ENCODE data around the gene CTH.
"Not testable (repeated sequence)": the region's sequence is repeated elsewhere in the genome, so short reads cannot be mapped to it uniquely, and the experiment has no call there.

The CTH gene

GRCh38 chr1:70403759-70404158, 7.3 kb upstream of the CTH start:
- no peak overlapping the region for H3K4me3 ChIP-seq (ENCODE audit: low read depth, low read length)
- TF ChIP-seq MAX (IDR thresholded peaks at IDR 0.05; ENCODE audit: low read depth, low read length): no peak
- no peak for TF ChIP-seq POLR2A (IDR thresholded peaks at IDR 0.05; ENCODE audit: extremely low read depth, insufficient read length)
- no peak for TF ChIP-seq MYC (IDR thresholded peaks at IDR 0.05; ENCODE audit: low read depth, low read length)
- TF ChIP-seq CTCF (IDR thresholded peaks at IDR 0.05; ENCODE audit: low read depth, low read length): no peak
- no peak for DNase-seq (ENCODE audit: low read depth)

GRCh38 chr1:70405780-70406416, 5.2 kb upstream of the CTH start:
- DNase-seq (ENCODE audit: low read depth): no peak
- no peak overlapping the region for H3K4me3 ChIP-seq (ENCODE audit: low read depth, low read length)
- TF ChIP-seq CTCF (IDR thresholded peaks at IDR 0.05; ENCODE audit: low read depth, low read length) (no peak), MAX (IDR thresholded peaks at IDR 0.05; ENCODE audit: low read depth, low read length) (no peak), POLR2A (IDR thresholded peaks at IDR 0.05; ENCODE audit: extremely low read depth, insufficient read length) (no peak), MYC (IDR thresholded peaks at IDR 0.05; ENCODE audit: low read depth, low read length) (no peak)

GRCh38 chr1:70409136-70409535, 1.9 kb upstream of the CTH start:
- no peak for TF ChIP-seq MAX (IDR thresholded peaks at IDR 0.05; ENCODE audit: low read depth, low read length)
- TF ChIP-seq CTCF (IDR thresholded peaks at IDR 0.05; ENCODE audit: low read depth, low read length): no peak
- no peak for TF ChIP-seq MYC (IDR thresholded peaks at IDR 0.05; ENCODE audit: low read depth, low read length)
- no peak overlapping the region for H3K4me3 ChIP-seq (ENCODE audit: low read depth, low read length)
- no peak for DNase-seq (ENCODE audit: low read depth)

- no peak for DNase-seq (ENCODE audit: low read depth)
- peak overlapping the region; percentile 82 for H3K4me3 ChIP-seq (ENCODE audit: low read depth, low read length)
- TF ChIP-seq MAX (IDR thresholded peaks at IDR 0.05; ENCODE audit: low read depth, low read length): no peak
- no peak for TF ChIP-seq CTCF (IDR thresholded peaks at IDR 0.05; ENCODE audit: low read depth, low read length)
- no peak for TF ChIP-seq MYC (IDR thresholded peaks at IDR 0.05; ENCODE audit: low read depth, low read length)
- TF ChIP-seq POLR2A (IDR thresholded peaks at IDR 0.05; ENCODE audit: extremely low read depth, insufficient read length): no peak
Measured at GRCh38 chr1:70411360-70411844, 334 bp downstream of the CTH start.

GRCh38 chr1:70415882-70416281, 4.8 kb downstream of the CTH start:
- no peak for DNase-seq (ENCODE audit: low read depth)
- no peak overlapping the region for H3K4me3 ChIP-seq (ENCODE audit: low read depth, low read length)
- TF ChIP-seq MYC (IDR thresholded peaks at IDR 0.05; ENCODE audit: low read depth, low read length) (no peak), POLR2A (IDR thresholded peaks at IDR 0.05; ENCODE audit: extremely low read depth, insufficient read length) (no peak), CTCF (IDR thresholded peaks at IDR 0.05; ENCODE audit: low read depth, low read length) (no peak), MAX (IDR thresholded peaks at IDR 0.05; ENCODE audit: low read depth, low read length) (no peak)

- DNase-seq (ENCODE audit: low read depth); H3K4me3 ChIP-seq (ENCODE audit: low read depth, low read length): not testable (repeated sequence)
Measured at GRCh38 chr1:70418973-70419734, 8.1 kb downstream of the CTH start.
